HG03045 (cell line): Measurements from ENCODE around the gene KDM1B.

Source experiments
- ATAC-seq: cut with Tn5 transposase; IDR thresholded peaks from one replicate; pipeline ENCODE4 v1.9.1; 2021; ENCODE audit warnings: mild to moderate bottlenecking, moderate library complexity; ENCODE audit not compliant: unreplicated experiment

KDM1B gene

DNA sequence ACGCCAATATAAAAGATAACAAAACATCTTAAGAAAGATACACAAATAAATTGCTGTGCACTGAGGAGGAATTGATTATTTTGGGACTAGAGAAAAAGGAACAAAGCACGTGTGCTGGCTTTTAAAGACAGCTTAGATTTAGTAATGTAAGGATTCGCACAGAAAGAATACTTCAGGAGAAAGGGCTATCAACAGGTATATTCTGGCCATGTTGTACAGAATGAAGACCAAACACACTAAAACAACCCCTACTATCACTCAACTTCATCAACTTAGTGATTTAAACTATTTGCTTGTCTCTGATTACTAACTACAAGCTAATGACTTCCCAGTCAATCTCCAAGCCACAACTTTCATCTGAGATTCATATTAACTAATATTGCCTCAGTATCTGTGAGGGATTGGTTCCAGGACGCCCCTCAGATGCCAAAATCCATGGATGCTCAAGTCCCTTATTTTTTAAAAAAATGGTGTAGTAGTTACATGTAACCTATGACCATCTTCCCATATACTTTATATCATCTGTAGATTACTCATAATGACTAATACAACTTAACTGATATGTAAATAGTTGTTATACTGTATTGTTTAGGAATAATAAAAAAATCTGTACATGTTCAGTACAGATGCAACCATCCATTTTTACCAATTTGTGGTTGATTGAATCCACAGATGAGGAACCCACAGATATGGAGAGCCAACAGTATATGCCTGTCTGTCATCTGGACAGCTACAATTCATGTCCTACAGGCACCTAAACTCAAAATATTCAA lies 104.6 kb downstream of the KDM1B start:
- ATAC-seq = no peak

DNA sequence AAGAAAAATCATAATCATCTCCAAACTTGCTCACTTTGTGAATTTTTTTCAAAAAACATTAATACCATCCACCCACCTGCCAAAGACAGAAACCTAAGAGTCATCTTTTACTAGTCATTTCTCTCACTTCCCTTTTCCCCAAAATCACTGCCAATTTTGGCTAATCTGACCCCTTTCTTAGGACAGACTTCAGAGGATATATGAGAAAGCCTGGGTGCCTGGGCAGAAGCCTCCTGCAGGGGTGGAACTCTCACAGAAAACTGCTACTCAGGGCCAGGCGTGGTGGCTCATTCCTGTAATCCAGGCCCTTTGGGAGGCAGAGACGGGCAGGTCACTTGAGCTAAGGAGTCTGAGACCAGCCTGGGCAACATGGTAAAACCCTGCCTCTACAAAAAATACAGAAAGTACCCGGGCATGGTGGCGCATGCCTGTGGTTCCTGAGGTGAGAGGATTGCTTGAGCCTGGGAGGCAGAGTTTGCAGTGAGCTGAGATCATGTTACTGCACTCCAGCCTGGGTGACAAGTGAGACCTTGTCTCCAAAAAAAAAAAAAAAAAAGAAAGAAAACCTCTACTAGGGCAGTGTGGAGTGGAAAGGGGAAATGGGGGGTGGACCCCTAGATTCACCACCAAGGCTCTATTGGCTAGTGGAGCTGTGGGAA lies 105.4 kb downstream of the KDM1B start:
- ATAC-seq = peak; percentile 35

DNA sequence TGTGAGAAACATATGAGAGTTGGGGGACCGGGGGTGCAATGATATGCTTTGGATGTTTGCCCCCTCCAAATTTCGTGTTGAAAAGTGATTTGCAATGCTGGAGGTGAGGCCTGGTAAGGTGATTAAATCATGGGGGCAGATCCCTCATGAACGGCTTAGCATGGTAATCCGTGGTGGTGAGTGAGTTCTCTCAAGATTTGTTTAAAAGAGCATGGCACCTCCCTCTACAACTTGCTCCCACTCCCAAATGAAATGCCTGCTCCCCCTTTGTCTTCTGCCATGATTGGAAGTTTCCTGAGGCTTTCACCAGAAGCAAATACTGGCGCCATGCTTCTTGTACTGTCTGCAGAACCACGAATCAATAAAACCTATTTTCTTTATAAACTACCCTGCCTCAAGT lies 106.7 kb downstream of the KDM1B start:
- ATAC-seq = no peak

DNA sequence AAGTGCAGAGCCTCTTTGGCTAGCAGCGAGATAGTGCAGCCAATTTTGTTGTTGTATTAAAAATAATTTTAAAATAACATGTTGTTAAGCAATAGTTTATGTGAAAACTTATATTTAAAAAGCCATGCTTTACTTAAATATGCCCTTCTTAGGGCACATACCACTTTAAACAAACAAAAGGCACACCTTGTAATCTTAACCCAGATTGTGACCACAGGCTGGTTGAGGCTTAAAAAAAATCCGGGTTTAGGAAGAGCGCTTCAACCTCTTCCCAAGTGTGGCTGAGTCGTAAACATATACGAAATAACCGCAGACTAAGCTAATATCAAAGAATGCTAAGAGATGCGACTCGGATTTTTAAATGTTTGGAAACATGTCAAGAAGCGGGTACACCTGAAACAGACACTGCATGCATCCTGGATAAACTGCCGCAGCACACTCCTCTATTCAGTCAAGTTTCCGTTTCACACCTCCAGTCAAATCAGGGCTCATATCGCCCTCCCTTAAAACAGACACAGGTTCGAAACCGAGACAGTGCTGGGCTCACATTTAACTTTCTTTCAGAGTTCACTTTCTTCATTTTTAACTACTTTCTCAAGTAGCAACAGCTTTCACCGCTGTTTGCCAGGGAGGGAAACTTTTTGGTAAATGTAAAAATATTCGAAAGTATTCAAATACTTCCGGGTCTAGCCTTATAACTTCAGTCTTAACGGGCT lies 107.6 kb downstream of the KDM1B start:
- peak; percentile 62 for ATAC-seq

DNA sequence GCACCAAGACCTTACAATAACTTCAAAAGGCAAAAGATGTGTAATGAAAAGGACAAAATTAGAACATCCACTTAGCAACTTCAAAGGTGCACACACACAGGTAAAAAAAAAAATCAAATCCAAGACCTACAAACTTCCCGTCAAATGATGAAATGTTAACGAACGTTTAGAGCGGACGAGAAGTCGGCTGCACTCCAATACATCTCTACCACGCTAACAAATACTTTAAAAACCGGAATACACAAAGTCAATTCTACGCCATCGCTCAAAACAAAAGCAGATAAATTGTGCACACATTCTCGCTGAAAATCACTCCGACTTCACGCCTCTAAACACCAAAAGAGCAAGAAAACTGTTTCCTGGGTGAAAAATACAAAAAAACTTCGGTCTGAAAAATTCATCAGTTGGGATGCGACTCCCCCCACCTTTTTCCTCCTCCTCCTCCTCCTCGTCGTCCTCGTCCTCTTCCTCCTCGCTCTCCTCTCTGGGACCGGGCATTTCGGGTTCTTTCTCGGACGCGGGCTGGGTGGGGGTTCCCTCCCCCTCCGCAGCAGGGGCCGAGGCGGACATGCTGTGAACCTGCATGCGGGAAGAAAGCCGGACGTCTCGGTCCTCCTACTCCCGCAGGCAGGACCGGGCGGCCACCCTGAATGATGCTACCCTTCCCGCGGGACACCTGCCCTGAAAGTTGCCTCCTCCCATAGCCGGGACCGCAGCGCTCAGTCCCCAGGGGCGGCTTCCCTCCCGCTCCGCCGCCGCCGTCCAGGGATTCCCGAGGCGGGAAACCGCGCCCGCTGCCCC lies 108.4 kb downstream of the KDM1B start:
- ATAC-seq = peak; percentile 14

DNA sequence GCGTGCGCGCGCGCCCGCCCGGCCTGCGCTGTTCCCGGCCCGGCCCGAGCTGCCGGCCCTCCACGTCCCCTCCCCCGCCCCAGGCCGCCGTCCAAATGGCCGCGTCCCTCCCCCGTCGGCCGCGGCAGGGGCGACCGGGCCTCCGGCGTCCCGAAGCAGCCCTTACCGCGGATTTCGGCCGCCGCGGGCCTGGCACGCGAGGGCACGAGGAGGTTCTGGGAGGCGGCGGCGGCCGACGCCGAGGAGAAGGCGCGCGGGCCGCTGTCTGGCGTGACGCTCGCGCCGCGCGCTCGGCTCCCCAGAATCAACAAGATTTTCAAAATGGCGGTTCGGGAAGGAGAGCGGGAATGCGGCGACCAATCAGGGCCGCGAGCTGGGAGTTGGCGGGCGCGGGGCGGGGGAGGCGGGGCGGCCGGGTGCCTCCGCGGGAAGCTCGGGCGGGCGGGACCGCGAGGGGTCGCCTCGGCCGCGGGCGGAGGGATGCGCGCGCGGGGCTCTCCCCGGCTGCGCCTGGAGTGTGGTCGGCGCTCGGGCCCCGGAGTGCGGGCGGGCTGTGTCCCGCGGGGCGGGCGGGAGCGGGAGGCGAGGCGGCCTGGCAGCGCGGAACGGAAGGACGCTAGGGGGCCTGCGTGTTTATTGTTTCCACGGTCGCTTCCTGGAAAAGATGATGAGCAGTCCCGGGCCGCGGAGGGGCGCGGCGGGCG lies 109.1 kb downstream of the KDM1B start, which contains the start of gene DEK:
Gene DEK, minus strand, starts transcription at position 312 of the 704 bp plus-strand sequence. CDS start 543 bp downstream, outside the sequence.
- ATAC-seq = peak; percentile 36

DNA sequence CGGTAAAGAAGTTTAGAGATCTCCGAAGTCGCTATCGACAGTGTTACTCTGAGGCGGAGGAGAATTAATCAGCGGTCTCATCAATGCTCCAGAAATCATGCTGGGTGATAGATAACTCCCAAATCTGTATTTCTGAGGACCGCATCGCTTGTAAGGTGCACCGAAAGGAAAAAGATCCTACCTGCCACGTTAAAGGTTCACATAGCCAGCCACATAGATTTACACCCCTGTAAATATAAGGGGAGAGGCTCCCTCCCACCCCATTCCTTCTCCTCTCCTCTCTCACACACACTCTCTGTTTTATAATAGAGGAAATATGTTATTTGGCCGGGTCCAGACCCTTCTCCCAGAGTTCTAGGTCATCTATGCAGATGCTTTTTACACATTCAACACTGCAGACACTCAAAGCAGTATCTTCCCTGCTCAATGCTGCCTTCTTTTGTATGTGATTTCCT lies 109.7 kb downstream of the KDM1B start:
- ATAC-seq = no peak

DNA sequence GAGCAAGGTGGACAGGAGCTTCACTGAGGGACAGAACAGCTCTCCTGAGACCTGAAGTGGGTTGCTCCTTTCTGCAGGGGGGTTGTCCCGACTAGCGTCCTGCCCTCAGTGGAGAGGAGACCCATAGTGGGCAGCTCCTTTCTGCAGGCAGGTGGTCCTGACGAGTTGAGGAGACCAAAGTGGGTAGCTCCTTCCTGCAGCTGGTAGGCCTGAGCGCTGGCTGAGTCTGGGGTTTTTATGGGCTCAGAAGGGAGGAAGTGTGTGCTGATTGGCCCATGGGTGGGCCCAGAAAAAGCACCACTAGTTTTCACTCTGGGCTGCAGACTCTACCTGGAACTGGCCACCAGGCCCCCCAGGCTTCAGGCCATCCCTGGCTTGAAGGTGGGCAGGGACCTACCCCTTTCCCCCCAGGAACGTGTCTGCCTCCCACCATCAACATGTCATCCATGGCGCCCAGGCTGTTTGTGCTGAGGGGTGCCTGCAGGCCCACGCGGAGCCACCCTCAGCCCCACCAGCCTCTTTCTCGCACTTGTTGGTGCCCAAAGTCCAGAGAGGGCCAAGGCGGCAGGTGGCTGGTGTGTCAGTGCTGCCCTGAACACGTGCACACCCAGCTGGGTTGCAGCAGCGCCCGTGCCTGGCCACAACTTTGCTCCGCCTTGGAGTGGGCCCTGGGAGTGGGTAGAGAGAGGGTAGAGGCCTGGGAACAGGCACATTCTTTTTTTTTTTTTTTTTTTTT lies 110.7 kb downstream of the KDM1B start:
- no peak for ATAC-seq

DNA sequence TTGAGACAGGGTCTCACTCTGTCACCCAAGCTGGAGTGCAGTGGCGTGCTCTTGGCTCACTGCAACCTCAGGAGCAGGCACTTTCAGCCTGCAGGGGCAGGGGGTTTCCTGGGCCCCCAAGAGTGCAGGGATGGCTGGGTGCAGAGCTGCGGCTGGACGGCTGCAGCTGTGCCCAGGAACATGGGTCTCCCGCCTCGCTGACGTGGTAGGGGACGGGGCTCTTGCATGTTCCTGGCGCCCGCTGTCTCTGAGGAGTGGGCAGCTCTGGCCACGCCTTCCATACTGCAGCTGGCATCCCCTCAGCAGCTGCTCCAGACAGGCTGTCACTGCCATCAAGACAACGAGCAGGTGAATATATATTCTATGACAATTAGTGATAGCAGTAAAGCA lies 111.3 kb downstream of the KDM1B start:
- ATAC-seq = no peak

DNA sequence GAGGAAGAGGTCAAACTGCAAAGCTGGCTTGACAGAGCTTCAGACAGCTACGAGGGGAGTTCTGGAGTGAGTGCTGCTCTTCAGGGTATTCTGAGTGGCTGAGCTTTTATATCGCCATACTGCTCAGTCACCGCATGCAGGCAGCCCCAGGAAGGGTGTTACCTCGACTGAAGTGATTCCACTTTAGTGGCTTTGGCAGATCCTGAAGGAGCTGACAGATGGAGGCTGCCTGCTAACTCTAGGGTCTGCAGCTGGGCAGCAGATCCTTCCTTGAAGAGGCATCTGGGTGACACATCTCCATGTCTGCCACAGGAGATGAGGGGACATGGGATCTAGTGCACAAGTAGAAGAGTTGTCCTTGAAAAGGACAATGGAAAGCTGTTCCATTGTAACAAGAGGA lies 112.8 kb downstream of the KDM1B start:
- ATAC-seq = no peak

DNA sequence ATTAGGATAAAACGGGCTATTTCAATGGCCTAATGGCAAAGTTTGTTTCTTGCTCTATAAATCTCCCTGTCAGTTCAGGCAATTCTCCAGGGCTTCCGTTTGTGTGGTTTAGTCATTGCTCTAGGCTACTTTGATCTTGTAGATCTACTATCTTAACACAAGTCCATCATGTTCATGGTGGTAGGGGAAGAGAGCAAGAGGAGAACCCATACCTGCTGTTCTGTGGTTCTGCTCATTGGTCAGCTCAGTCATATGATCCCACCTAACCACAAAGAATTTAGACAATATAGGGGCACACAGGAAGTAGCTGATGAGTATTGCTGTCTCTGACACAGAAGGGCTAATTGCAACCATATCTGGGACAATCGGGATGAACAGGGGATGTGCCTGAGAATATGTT lies 114.0 kb downstream of the KDM1B start:
- ATAC-seq = no peak

DNA sequence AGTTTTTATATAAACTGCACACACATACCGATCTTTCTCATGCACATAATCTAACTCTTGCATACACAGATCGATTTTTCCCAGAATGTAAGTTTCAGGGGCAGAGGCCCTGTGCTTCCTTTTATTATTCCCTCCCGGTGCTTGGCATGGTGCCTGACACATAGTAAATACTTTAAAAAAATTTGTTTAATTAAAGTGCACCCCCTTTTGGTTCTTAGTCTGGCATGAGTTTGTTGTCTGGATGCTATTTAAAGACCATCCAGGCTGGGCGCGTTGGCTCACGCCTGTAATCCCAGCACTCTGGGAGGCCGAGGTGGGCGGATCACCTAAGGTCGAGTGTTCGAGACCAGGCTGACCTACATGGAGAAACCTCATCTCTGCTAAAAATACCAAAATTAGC lies 114.5 kb downstream of the KDM1B start:
- no peak for ATAC-seq

DNA sequence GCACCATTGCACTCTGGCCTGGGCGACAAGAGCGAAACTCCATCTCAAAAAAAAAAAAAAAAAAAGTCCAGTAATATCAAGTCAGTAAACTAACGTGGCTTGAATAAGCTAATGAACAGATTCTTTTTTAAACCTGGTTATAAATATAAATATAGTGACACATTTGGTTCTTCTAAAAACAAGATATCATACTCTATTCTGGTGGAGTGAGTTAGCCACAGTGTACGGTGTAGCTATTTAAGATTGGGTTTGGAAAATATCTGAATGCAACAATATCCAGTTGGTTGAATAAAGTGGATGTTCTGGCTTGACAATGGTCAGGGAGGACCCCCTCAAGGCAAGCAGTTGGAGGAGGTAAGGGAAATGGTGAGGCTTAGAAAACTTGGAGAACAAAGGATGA lies 115.0 kb downstream of the KDM1B start:
- no peak for ATAC-seq
